Activated CD4-positive, alpha-beta T cell treated with anti-CD3 and anti-CD28 coated beads for 1 hour (primary cell): Measurements from ENCODE around the gene FAM20C.

Experiments used
- DNase-seq: peaks from one replicate; pipeline ENCODE4 v3.0.0-alpha.2; 2020

The FAM20C gene

GRCh38 chr7:211033-211714, 18.8 kb downstream of the FAM20C start:
- DNase-seq = no peak

DNA sequence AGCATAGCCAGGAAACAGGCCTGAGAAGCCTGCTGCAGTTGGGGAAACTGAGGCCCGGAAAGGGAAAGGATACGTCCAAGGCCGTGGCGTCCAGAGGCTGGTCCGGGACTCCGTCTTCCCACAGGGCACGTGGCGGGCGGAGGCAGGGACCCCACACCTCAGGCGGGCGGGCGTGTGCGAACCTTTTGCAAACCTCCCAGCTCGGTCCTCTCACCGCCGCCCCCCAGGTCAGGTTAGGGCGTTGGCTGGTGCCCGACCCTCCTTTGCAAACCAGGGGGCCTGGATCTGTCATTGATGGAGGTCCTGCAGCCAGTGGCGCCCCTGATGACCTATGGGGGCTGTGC, 19.3 kb downstream of the FAM20C start:
- no peak for DNase-seq

DNA sequence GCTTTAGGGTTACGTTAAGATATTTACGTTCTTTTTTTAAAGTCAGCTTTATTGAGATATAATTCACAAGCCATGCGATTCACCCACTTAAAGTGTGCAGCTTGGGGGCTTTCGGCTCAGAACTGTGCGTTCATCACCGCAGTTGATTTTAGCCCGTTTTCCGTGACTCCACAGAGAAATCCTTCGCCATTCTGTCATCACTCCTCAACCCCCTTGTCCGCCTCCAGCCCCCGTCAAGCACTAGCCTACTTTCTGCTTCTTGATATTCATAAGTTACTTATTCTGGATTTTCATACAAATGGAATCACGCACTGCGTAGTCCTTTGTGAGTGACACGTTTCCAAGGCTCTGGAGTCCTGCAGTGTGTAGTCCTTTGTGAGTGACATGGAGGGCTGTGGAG, 20.4 kb downstream of the FAM20C start:
- DNase-seq = no peak

GRCh38 chr7:213324-213993, 21.1 kb downstream of the FAM20C start:
- no peak for DNase-seq

DNA sequence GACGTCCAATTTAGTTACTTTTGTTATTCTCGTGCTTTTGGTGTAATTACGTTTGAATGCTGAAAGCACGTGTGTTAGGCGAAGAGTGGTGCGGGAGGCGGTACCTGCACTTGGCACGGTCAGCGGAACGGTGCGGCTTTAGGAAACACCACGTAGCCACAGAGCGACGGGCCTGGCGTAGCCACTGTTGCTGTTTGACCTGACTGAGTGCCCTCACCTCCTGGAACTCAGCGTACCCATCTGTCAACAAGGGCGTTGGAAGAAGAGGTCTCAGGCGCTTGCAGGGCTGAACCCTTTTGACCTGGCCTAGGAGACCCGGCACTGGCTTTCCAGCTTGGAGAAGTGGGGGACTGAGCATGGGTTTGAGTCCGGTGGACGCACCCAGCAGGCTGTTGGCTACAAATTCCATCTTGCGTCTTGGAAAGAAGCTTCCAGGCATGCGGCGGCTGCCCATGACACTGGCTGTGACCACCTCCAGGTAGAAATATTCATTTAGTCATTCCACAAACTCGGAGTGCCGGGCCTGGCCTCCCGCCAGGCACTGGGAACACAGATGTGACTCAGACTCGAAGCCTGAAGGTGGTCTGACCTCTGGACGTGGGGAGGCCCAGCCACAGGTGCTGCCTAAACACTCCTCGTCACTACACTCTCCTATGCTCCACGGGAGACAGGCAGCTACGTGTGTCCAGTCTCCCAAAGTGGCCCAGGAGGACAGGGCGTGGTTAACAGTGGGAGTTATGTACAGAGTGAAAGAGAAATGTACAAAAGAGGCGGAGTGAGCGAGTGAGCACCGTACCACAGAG, 22.2 kb downstream of the FAM20C start:
- no peak for DNase-seq

- no peak for DNase-seq
Measured at GRCh38 chr7:216360-217300, 24.3 kb downstream of the FAM20C start.

DNA sequence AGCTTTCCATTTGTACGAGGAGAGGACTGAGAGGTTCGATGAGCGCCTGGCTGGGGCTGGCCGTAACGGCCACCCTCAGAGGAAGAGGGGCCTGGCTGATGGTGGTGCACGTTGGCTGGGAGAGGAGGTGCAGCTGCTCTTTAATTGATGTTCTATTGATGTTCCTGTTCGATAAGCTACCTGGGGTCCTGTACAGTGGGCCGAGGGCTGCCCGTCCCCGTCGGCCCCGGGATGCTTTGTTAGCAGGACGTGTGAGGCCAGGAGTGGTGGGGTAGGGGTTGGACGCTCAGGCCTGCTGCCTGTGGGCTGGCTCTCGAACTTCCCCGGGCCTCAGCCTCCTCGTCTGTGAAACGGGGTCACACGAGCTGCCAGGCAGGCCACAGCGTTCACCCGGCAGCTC, 25.4 kb downstream of the FAM20C start:
- DNase-seq = no peak

- DNase-seq = no peak
Measured at GRCh38 chr7:218316-218715, 25.9 kb downstream of the FAM20C start.

GRCh38 chr7:218896-219580, 26.7 kb downstream of the FAM20C start:
- no peak for DNase-seq

DNA sequence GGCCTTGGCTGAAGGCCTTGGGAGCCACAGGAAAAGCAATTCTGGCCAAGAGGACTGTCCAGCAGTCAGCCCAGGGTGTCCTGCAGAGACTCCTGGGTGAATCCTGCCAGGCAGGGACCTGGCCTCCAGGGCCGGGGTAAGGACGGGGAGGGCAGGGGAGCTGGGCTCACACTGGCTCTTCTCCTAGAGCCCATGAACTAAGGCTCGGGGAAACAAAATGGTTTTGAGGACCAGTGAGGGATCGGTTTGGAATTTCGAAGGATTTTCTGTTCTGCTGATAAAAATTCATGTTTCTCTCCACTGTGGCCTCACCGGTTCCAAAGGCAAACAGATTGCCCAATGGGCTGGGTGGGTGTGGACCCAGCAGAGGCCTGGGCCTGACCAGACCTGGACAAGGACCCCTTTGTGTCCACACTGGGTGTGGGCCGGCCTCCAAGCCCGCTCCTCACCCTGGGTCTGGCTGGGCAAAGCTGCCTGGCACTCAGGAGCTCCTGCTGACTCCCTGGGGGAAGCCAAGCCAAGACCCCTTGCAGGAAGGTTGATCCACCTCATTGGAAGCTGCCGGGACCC, 27.3 kb downstream of the FAM20C start:
- no peak for DNase-seq

DNA sequence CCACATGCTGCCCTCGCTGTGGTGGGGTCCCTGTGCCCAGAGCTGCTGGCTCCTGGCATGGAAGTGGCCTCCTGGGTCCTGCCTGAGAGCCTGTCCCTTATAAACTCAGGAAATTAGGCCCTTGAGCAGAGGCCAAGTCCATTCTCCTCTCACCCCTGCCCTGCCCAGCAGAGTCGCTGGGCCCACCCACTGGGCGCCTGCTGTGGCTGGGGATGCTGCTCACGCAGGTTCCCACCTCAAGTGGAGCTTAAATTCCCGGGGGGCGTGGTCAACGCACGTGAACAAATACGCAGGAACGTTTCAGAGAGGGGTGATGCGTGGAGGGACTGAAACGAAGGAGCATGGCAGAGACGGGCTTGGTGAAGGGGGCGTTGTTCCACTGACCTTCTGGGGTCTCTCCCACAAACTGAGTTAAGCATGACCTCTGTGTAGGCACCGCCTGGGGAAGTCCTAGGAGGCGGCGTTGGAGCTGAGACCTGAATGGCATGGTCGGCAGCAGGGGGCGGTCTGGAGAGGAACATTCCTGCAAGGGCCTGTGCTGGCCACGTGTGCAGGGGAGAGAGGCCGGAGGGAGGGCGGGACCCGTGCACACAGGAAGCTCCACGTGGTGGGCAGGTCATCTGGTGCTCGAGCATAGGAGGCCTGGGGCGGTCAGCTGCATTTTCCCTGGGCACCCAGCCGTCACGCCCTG, 27.9 kb downstream of the FAM20C start:
- no peak for DNase-seq

DNA sequence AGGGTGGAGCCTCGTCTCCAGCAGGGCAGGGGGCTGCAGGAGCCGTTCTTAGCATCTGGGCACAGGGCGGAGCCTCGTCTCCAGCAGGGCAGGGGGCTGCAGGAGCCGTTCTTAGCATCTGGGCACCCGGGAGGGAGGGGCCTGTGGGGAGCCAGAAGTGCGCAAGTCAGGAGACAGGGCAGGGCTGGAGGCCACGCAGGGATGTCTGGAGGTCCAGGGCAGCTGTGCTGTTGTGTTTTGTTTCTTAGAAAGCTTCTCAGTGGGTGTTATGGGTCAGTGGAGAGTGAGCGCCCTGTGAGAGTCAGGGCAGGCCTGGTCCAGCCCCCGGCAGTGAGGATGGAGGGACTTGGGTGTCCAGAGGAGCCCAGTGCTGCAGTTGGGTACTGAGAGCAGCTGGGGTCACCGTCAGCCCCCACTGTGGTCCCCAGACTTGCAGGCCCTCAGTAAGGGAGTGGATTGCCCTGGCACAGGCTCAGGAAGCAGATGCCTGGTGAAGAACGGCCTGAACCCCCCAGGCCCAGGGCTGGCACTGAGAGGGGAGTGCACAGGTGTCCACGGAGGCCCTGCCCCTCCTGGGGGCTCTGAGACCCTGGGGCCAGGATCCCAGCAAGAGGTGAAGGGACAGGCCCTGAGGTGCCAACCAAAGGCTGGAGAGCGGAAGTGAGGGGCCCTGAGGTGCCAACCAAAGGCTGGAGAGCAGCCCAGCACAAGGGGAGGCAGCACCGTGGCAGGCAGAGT, 29.8 kb downstream of the FAM20C start:
- no peak for DNase-seq

- DNase-seq = no peak
Measured at GRCh38 chr7:222716-223041, 30.3 kb downstream of the FAM20C start.

DNA sequence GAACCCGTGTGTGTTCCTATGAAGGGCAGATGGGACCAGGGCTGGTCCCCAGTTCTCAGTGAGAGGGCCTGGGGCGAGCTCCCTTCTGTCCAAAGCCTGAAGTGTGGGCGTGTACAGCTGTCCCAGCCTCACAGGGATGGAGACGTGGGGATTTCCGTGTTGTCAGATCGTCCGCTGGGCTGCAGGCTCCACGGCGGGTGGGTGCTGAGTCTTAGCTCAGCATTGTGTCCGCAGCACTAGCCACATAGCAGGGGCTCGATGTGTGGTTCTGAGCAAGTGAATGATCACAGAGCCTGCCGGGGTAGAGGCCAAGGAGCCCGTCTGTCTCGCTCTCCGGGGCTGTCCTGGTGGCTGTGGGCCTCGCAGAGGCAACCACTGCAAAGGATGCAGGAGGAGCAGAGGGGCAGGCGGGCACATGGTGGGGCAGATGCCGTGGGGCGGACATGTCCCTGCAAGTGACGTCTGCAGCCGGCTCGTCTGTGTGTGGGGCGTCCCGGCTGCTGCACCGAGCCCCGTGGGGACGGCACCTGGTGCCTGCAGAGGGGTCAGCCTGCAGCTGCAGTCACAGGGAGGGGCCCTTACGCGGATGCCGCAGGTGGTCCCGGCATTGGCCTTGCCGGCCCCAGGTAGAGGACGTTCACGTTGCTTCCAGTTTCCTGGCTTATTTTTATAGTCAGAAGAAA, 30.9 kb downstream of the FAM20C start:
- no peak for DNase-seq

- no peak for DNase-seq
Measured at GRCh38 chr7:223861-224260, 31.5 kb downstream of the FAM20C start.

DNA sequence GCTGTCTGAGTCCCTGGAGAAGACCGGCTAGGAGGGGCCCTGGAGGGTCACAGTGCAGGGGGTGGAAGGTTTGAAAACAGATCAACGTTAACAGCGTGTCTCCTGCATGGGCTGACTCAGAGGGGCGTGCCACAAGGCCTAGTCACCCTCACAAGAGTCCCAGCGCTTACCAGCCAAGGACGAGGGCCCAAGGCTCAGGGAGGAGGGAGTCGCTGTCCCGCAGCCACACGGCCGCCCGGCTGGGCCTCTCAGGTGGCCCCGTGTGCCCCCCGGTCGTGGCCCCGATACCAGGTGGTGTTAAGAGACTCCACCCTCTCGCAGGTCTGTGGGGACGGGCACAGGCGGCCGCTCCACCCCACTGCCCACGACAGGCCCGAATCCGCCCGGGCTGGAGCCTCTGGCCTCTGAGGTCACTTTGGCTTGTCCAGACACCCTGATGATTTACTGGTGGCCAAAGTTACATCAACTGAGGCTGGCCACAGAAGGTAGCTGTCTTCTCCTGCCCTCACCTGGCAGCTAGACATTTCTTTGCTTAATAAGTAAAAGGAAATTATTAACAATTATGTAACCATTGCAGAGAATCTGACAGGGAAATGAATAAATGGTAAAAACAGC, 34.0 kb downstream of the FAM20C start:
- DNase-seq = no peak

GRCh38 chr7:227926-228325, 35.6 kb downstream of the FAM20C start:
- no peak for DNase-seq

DNA sequence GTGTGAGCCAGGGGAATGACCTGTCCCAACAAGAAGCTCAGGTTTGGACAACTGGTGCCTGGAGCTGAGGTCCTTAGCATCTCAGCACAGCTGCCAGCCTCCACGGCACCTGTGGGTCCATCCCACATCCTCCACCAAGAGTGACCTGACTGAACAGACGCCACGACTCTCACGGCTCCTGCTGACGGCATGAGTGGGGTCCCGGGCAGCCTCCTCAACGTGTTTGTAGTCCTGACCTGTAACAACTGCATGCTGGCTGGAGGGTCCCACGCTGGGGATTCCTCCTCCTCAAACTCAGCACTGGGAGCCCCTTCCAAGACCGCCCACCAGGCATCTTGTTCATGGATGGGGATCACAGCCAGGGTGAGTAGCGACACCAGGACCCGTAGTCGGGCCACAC, 36.2 kb downstream of the FAM20C start:
- no peak for DNase-seq

DNA sequence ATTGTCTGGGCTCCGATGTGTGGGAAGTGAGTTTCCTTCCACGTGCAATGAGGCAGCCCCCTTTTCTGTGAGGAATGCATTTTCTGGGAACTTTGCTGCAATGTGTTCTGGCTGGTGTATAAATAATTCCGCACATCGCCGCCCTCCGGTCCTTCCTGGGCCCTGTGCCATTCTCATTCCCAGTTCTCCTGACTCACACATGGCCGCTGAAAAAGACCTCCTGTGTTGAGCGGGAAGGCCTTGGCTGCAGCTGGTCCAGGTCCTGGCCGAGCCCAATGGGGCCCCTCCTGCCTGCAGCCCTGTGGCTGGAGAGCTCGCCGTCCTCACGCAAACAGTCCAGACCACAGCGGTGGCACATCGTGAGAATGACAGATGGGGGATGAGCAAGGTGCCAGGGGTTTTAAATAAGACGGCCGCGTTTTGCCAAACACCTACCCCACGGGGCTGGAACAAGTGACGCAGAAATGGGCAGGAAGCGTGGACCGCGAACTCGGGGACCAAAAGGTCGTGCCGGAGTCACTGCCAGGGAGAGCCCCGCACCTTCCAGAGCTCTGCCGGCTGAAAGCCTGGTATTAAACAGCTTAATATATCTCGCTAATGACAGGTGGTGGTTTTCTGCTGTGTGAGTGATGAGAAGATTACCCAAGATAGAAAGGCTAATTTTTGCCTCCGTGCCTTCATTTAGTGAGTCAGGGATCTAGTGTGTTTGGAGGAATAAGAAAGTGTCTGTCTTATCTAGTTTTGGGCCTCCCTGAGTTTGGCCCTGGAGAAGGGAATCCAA, 37.0 kb downstream of the FAM20C start:
- DNase-seq = no peak
